Body of pancreas (tissue), 4 donors: ENCODE results near the gene KLF8.

Experiments
- CTCF ChIP-seq, 7 experiments: fragments of 450-650 bp in 4 of 7; fragments of 200-600 bp in 3 of 7; sonication (generic) in 3 of 7; IDR thresholded peaks; one replicate each; pipeline ENCODE4 v1.5.1; 2016 to 2019; ENCODE audit warnings: antibody characterized with exemption in 7 of 7
- POLR2A ChIP-seq, 3 donors: fragments of 450-650 bp; IDR thresholded peaks; one replicate each; pipeline ENCODE4 v1.6.1; 2016; ENCODE audit warnings: antibody characterized with exemption in 3 of 3, mild to moderate bottlenecking in 2 of 3

- no peak for TF ChIP-seq POLR2A (IDR thresholded peaks at IDR 0.05)
- TF ChIP-seq CTCF (IDR thresholded peaks at IDR 0.05) = no peak
Measured at GRCh38 chrX:56289449-56289848, 57.3 kb downstream of the KLF8 start.
